GM10266 (cell line): ENCODE data around the gene EHMT1.
"Not testable (repeated sequence)": the region's sequence is repeated elsewhere in the genome, so short reads cannot be mapped to it uniquely, and the experiment has no call there.

ENCODE experiments used
- DNase-seq: peaks from one replicate; pipeline ENCODE4 v3.0.0; 2012; ENCODE audit errors: extremely low spot score
- TF ChIP-seq, protein P1 (sequence below): IDR thresholded peaks from 2 replicates; pipeline ENCODE4 v1.5.1; 2012; ENCODE audit warnings: mild to moderate bottlenecking, low read depth; ENCODE audit not compliant: control insufficient read depth, insufficient read depth; ENCODE audit errors: missing control alignments

Gene EHMT1

DNA sequence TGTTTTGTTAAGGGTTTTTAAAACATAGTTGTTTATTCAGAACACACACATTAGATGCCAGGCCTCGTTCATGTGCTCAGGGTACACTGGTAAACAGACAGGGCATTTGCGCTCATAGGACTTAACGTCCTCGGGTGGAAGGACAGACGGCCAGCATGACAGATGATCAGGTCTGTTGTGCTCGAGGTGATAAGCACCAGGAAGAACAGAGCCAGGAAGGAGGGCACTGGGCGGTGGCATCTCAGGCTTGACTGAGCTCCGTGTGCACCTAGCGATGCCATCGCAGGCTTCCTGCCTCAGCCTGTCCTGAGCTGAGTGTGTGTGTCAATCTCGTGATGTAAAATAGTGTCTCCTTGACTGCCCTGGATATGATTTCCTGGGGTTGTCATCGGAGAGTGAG lies 96.5 kb downstream of the EHMT1 start:
- no peak for DNase-seq
- TF ChIP-seq, protein P1, sequence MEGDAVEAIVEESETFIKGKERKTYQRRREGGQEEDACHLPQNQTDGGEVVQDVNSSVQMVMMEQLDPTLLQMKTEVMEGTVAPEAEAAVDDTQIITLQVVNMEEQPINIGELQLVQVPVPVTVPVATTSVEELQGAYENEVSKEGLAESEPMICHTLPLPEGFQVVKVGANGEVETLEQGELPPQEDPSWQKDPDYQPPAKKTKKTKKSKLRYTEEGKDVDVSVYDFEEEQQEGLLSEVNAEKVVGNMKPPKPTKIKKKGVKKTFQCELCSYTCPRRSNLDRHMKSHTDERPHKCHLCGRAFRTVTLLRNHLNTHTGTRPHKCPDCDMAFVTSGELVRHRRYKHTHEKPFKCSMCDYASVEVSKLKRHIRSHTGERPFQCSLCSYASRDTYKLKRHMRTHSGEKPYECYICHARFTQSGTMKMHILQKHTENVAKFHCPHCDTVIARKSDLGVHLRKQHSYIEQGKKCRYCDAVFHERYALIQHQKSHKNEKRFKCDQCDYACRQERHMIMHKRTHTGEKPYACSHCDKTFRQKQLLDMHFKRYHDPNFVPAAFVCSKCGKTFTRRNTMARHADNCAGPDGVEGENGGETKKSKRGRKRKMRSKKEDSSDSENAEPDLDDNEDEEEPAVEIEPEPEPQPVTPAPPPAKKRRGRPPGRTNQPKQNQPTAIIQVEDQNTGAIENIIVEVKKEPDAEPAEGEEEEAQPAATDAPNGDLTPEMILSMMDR: no peak

DNA sequence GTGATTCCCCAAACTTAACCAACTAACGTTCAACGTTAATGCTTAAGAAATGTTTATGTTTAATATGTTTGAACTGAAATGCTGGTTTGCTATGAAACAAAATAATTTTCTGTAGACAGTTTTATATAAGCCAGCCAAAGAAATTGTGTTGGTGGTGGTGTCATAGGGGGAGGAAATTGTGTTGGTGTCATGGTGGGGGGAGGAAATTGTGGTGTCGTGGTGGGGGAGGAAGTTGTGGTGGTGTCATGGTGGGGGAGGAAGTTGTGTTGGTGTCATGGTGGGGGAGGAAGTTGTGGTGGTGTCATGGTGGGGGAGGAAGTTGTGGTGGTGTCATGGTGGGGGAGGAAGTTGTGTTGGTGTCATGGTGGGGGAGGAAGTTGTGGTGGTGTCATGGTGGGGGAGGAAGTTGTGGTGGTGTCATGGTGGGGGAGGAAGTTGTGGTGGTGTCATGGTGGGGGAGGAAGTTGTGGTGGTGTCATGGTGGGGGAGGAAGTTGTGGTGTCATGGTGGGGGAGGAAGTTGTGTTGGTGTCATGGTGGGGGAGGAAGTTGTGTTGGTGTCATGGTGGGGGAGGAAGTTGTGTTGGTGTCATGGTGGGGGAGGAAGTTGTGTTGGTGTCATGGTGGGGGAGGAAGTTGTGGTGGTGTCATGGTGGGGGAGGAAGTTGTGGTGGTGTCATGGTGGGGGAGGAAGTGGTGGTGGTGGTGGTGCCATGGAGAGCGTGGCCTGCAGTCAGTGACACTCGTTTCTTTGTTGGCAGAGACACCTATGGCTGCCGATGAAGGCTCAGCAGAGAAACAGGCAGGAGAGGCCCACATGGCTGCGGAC lies 97.3 kb downstream of the EHMT1 start:
- DNase-seq: not testable (repeated sequence)

DNA sequence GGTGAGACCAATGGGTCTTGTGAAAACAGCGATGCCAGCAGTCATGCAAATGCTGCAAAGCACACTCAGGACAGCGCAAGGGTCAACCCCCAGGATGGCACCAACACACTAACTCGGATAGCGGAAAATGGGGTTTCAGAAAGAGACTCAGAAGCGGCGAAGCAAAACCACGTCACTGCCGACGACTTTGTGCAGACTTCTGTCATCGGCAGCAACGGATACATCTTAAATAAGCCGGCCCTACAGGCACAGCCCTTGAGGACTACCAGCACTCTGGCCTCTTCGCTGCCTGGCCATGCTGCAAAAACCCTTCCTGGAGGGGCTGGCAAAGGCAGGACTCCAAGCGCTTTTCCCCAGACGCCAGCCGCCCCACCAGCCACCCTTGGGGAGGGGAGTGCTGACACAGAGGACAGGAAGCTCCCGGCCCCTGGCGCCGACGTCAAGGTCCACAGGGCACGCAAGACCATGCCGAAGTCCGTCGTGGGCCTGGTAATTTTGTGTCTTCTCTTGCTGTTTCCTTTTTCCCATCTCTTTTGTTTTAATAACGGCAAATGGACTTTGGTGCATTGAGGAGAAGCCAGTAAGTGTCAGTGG lies 98.0 kb downstream of the EHMT1 start:
- TF ChIP-seq, protein P1: no peak
- no peak for DNase-seq

DNA sequence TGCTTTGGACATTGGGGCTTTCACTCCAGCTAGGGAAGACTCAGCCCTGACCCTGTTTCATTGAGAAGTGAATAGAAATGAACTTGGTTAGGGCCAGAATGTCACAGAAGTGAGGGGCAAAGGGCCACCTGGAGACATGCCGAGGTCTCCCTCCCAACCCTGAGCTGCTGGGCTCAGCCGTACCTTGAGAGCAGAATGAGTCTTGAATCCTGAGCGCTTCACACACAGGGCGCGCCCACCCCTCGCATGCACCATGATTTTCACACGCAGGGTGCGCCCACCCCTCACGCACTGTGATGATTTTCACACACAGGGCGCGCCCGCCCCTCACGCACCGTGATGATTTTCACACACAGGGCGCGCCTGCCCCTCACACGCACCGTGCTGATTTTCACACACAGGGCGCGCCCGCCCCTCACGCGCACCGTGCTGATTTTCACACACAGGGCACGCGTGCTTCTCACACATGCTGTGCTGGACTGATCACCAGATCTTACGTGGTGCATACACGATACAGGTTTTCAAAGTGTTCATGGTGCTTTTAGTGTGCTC lies 99.0 kb downstream of the EHMT1 start:
- TF ChIP-seq, protein P1: no peak
- no peak for DNase-seq

DNA sequence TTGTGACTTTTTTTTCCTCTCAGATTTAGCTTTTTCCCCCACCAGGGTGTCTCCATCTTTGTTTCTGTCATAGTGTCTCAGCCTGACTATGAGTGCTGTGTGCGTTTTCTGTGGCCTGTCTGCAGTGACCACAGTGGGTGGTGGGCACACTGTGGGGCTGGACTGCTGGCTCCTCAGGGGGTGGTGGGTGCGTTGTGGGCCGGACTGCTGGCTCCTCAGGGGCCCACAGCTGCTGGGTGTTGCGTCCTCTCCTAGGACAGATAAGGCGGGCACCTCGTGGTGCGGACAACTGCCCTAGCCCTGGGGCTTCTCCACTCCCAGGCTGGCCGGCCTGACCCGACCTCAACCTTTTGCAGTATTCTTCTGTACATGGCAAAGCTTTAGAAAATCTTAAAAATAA lies 100.4 kb downstream of the EHMT1 start:
- TF ChIP-seq, protein P1: no peak
- DNase-seq: no peak

DNA sequence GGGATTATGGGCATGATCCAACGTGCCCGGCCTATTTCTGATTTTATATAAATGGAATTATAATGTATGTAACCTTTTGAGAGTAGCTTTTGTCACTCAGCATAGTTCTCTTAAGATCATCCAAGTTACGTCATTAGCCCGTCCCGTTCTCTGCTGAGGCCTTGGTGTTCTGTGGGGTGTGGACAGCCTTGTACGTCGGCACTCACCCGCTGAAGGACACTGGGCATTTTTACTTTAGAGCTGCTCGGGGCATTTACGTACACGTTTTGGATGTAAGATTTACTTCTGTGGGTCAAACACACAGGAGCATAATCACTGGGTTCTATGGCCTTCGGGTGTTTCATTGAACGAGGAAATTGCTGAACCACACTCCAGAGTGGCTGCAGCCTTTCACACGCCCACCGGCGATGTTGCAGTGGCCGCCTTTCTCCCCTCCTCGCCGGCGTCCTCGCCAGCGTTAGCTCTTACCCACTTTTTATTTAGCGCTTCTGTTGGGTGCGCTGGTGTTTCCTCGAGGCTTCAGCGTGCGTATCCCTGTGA lies 101.8 kb downstream of the EHMT1 start:
- no peak for DNase-seq
- TF ChIP-seq, protein P1: no peak

DNA sequence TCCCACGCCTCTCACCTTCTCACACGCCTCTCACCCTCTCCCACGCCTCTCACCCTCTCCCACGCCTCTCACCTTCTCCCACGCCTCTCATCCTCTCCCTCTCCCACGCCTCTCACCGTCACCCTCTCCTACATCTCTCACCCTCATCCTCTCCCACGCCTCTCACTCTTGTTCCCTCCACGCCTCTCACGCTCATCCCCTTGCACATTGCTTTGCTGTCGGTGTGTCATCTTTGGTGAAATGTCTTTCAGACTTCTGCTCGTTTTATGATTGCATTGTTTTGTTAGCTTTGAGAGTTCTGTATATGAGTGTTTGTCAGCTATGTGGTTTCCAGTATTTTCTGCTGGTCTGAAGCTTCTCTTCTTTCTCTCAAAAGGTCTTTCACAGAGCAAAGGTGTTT lies 102.7 kb downstream of the EHMT1 start:
- no peak for DNase-seq
- TF ChIP-seq, protein P1: no peak
